A549 (cell line): Measurements from ENCODE around the gene KIFC3.

ENCODE experiments used
- EP300 ChIP-seq, 2 experiments: fragments of >200 bp; sonication (Bioruptor Twin); formaldehyde crosslinking; IDR thresholded peaks; 2 replicates in 1 of 2; 3 replicates in 1 of 2; pipeline ENCODE4 v1.6.1; 2016 to 2017
- ESRRA ChIP-seq: fragments of 150-350 bp; IDR thresholded peaks from 2 replicates; pipeline ENCODE4 v1.6.1; 2014; ENCODE audit warnings: mild to moderate bottlenecking, low read length, borderline replicate concordance
- JUNB ChIP-seq: fragments of >200 bp; sonication (Bioruptor Twin); formaldehyde crosslinking; IDR thresholded peaks from 2 replicates; pipeline ENCODE4 v1.6.1; 2016
- MYC ChIP-seq: IDR thresholded peaks from 2 replicates; pipeline ENCODE4 v1.6.1; 2012; ENCODE audit warnings: mild to moderate bottlenecking, inconsistent platforms, low read length, improper control_type of control experiment, borderline replicate concordance
- POLR2A ChIP-seq: IDR thresholded peaks from 2 replicates; pipeline ENCODE4 v1.6.1; 2012; ENCODE audit warnings: mild to moderate bottlenecking, low read length
- TF ChIP-seq, protein P1 (sequence below): fragments of >200 bp; sonication (Bioruptor Twin); formaldehyde crosslinking; IDR thresholded peaks from 3 replicates; pipeline ENCODE4 v1.5.1; 2016
- TF ChIP-seq, protein P2 (sequence below): fragments of 450-650 bp; IDR thresholded peaks from 2 replicates; pipeline ENCODE4 v1.6.1; 2014; ENCODE audit warnings: antibody characterized with exemption

DNA sequence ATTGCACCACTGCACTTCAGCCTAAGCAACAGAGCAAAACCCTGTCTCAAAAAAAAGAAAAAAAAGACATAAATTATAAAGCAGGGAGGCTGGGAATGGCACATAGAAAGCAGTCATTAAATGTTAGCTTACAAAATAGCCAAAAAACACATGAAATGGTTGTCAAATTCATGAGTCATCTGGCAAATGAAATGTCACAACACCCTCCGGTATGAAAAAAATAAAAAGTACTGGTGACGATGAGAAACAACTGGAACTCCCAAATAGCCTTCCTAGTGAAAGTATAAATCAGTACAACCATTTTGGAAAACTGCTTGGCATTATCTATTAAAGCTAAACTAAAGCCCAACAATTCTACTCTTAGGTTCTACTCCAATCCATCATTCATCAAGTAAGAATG, 70.3 kb downstream of the KIFC3 start:
- TF ChIP-seq, protein P1, sequence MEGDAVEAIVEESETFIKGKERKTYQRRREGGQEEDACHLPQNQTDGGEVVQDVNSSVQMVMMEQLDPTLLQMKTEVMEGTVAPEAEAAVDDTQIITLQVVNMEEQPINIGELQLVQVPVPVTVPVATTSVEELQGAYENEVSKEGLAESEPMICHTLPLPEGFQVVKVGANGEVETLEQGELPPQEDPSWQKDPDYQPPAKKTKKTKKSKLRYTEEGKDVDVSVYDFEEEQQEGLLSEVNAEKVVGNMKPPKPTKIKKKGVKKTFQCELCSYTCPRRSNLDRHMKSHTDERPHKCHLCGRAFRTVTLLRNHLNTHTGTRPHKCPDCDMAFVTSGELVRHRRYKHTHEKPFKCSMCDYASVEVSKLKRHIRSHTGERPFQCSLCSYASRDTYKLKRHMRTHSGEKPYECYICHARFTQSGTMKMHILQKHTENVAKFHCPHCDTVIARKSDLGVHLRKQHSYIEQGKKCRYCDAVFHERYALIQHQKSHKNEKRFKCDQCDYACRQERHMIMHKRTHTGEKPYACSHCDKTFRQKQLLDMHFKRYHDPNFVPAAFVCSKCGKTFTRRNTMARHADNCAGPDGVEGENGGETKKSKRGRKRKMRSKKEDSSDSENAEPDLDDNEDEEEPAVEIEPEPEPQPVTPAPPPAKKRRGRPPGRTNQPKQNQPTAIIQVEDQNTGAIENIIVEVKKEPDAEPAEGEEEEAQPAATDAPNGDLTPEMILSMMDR, result no peak
- TF ChIP-seq MYC (no peak), EP300 (IDR thresholded peaks at IDR 0.05) (no peak), JUNB (no peak), POLR2A (no peak), ESRRA (no peak)
- TF ChIP-seq, protein P2, sequence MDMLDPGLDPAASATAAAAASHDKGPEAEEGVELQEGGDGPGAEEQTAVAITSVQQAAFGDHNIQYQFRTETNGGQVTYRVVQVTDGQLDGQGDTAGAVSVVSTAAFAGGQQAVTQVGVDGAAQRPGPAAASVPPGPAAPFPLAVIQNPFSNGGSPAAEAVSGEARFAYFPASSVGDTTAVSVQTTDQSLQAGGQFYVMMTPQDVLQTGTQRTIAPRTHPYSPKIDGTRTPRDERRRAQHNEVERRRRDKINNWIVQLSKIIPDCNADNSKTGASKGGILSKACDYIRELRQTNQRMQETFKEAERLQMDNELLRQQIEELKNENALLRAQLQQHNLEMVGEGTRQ, result no peak
